ENCODE measurements around the gene MEF2A.

DNA sequence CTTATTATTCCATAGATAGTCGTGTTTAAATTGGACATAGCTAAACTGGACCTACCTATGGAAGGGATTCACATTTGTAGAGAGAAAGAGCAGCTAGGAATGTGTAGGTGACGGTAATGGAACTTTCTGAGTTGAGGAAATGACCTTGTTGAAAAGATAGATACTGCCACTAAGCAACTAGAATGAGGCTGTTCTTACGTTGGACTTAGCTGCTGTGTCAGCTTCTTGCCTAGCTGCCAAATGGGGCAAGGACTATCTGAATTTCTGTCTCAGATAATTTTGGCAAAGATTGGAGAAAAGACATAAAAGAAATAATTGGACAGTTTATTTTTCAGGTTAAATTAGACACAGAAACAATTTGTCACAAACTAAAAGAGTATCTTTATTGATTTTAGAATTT, 68.8 kb downstream of the MEF2A start:
- TF ChIP-seq, protein P1, sequence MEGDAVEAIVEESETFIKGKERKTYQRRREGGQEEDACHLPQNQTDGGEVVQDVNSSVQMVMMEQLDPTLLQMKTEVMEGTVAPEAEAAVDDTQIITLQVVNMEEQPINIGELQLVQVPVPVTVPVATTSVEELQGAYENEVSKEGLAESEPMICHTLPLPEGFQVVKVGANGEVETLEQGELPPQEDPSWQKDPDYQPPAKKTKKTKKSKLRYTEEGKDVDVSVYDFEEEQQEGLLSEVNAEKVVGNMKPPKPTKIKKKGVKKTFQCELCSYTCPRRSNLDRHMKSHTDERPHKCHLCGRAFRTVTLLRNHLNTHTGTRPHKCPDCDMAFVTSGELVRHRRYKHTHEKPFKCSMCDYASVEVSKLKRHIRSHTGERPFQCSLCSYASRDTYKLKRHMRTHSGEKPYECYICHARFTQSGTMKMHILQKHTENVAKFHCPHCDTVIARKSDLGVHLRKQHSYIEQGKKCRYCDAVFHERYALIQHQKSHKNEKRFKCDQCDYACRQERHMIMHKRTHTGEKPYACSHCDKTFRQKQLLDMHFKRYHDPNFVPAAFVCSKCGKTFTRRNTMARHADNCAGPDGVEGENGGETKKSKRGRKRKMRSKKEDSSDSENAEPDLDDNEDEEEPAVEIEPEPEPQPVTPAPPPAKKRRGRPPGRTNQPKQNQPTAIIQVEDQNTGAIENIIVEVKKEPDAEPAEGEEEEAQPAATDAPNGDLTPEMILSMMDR (IDR thresholded peaks at IDR 0.05): no peak
- TF ChIP-seq EZH2 (IDR thresholded peaks at IDR 0.05) (no peak), EZH2phosphoT487 (IDR thresholded peaks at IDR 0.05) (no peak)
